GM20431 (cell line): Measurements from ENCODE around the gene TFDP2.

Experiments
- in situ Hi-C: fragments of 300-500 bp; cut with MseI, MboI; formaldehyde crosslinking; loops from one replicate; pipeline ENCODE4 v1.15.0; 2020; ENCODE audit warnings: low sequenced_read_pairs; ENCODE audit not compliant: unreplicated experiment

Gene TFDP2

GRCh38 chr3:141981084-141981483 lies 168.3 kb downstream of the TFDP2 start:
- in situ Hi-C loops: no loop called here

- in situ Hi-C loops: no loop called here
Observed at GRCh38 chr3:141979050-141979671, 170.2 kb downstream of the TFDP2 start.

GRCh38 chr3:141974777-141975176 lies 174.6 kb downstream of the TFDP2 start:
- in situ Hi-C loops: loop anchor here (25.0 kb wide), 1 partner anchor 313 kb away; no protein-coding TSS in a partner anchor

GRCh38 chr3:141972399-141972798 lies 176.9 kb downstream of the TFDP2 start:
- in situ Hi-C loops: loop anchor here (25.0 kb wide), 1 partner anchor 315 kb away; no protein-coding TSS in a partner anchor

- in situ Hi-C loops: loop anchor here (25.0 kb wide), 1 partner anchor 316 kb away; no protein-coding TSS in a partner anchor
Observed at GRCh38 chr3:141971571-141971970, 177.8 kb downstream of the TFDP2 start.

- in situ Hi-C loops: loop anchor here (25.0 kb wide), 1 partner anchor 318 kb away; no protein-coding TSS in a partner anchor
Observed at GRCh38 chr3:141969711-141970110, 179.6 kb downstream of the TFDP2 start.

- in situ Hi-C loops: loop anchor here (25.0 kb wide), 1 partner anchor 322 kb away; no protein-coding TSS in a partner anchor
Observed at GRCh38 chr3:141965471-141965870, 183.9 kb downstream of the TFDP2 start.

- in situ Hi-C loops: loop anchor here (25.0 kb wide), 1 partner anchor 324 kb away; no protein-coding TSS in a partner anchor
Observed at GRCh38 chr3:141963301-141963700, 186.0 kb downstream of the TFDP2 start.

- in situ Hi-C loops: loop anchor here (25.0 kb wide), 1 partner anchor 327 kb away; no protein-coding TSS in a partner anchor
Observed at GRCh38 chr3:141960731-141961130, 188.6 kb downstream of the TFDP2 start.

- in situ Hi-C loops: loop anchor here (25.0 kb wide), 1 partner anchor 327 kb away; no protein-coding TSS in a partner anchor
Observed at GRCh38 chr3:141959589-141960554, 189.5 kb downstream of the TFDP2 start.

GRCh38 chr3:141955175-141955574 lies 194.2 kb downstream of the TFDP2 start:
- in situ Hi-C loops: loop anchor here (25.0 kb wide), 1 partner anchor 332 kb away; no protein-coding TSS in a partner anchor

GRCh38 chr3:141952611-141953010 lies 196.7 kb downstream of the TFDP2 start:
- in situ Hi-C loops: loop anchor here (25.0 kb wide), 1 partner anchor 335 kb away; no protein-coding TSS in a partner anchor

- in situ Hi-C loops: loop anchor here (25.0 kb wide), 1 partner anchor 336 kb away; no protein-coding TSS in a partner anchor
Observed at GRCh38 chr3:141950572-141951493, 198.5 kb downstream of the TFDP2 start.

- in situ Hi-C loops: loop anchor here (25.0 kb wide), 1 partner anchor 337 kb away; no protein-coding TSS in a partner anchor
Observed at GRCh38 chr3:141949972-141950371, 199.4 kb downstream of the TFDP2 start.

- in situ Hi-C loops: no loop called here
Observed at GRCh38 chr3:141949399-141949798, 199.9 kb downstream of the TFDP2 start.

- in situ Hi-C loops: no loop called here
Observed at GRCh38 chr3:141945726-141946485, 203.4 kb downstream of the TFDP2 start.

- in situ Hi-C loops: no loop called here
Observed at GRCh38 chr3:141942006-141942405, 207.3 kb downstream of the TFDP2 start.

GRCh38 chr3:141941093-141941492 lies 208.3 kb downstream of the TFDP2 start:
- in situ Hi-C loops: no loop called here
